SK-N-SH (cell line): ENCODE data around the gene MICAL1. TPM values are rescaled to one million over a fixed set of nuclear protein-coding genes. Genes with fewer than 3 reads are reported as not detected.

Experiments
- CTCF ChIA-PET: fragments of 300-600, 350-600 bp; formaldehyde crosslinking; extraction: SDS; loops from one replicate; lab custom pipeline; 2021; lab: Yijun Ruan, JAX
- POLR2A ChIA-PET: fragments of 350-600 bp; sonication (Branson Sonifier 250); formaldehyde crosslinking; extraction: SDS; loops from one replicate; lab custom pipeline; 2020; ENCODE audit warnings: antibody characterized with exemption, inconsistent platforms; lab: Yijun Ruan, JAX
- DNase-seq: peaks from one replicate; pipeline ENCODE4 v3.0.0; 2012
- H2AFZ ChIP-seq: fragments of 200-600 bp; sonication (generic); 2 replicates; pipeline ENCODE4 v1.8.1; 2016; ENCODE audit warnings: antibody characterized with exemption, mild to moderate bottlenecking, low read depth
- H3F3A ChIP-seq: fragments of 200-600 bp; sonication (generic); replicated peaks from 2 replicates; pipeline ENCODE3; 2016; ENCODE audit warnings: antibody characterized with exemption, mild to moderate bottlenecking; ENCODE audit not compliant: insufficient read depth
- H3K27ac ChIP-seq, 2 experiments: fragments of 200-500 bp in 1 of 2; fragments of 200-600 bp in 1 of 2; sonication (Bioruptor generic) in 1 of 2; sonication (generic), shearing (Covaris generic) in 1 of 2; 2 replicates each; pipeline versions ENCODE4 v1.5.1 to v1.6.1; 2014 to 2016; ENCODE audit warnings: low read depth in 2 of 2, inconsistent platforms in 1 of 2, low read length in 1 of 2, mild to moderate bottlenecking in 1 of 2, mixed read lengths in 1 of 2
- H3K27me3 ChIP-seq: fragments of 200-600 bp; sonication (generic), shearing (Covaris generic); 2 replicates; pipeline ENCODE4 v1.6.1; 2016; ENCODE audit warnings: mixed run types; ENCODE audit not compliant: insufficient read depth
- H3K36me3 ChIP-seq, 2 experiments: fragments of 200-500 bp in 1 of 2; fragments of 200-600 bp in 1 of 2; sonication (Bioruptor generic) in 1 of 2; sonication (generic) in 1 of 2; replicated peaks in 1 of 2; 2 replicates each; pipeline versions ENCODE3 to v1.5.1; 2014 to 2016; ENCODE audit warnings: low read length in 1 of 2, mild to moderate bottlenecking in 1 of 2; ENCODE audit not compliant: insufficient read depth in 2 of 2, control insufficient read depth in 1 of 2
- H3K4me1 ChIP-seq, 2 experiments: fragments of 200-500 bp in 1 of 2; fragments of 200-600 bp in 1 of 2; sonication (Bioruptor generic) in 1 of 2; sonication (generic), shearing (Covaris generic) in 1 of 2; 2 replicates each; pipeline versions ENCODE4 v1.5.1 to v1.6.1; 2014 to 2016; ENCODE audit warnings: low read depth in 1 of 2, low read length in 1 of 2, mixed run types in 1 of 2; ENCODE audit not compliant: insufficient read depth in 2 of 2, control insufficient read depth in 1 of 2
- H3K4me2 ChIP-seq: fragments of 200-600 bp; sonication (generic), shearing (Covaris generic); 2 replicates; pipeline ENCODE4 v1.6.1; 2017; ENCODE audit warnings: mixed run types
- H3K4me3 ChIP-seq, 2 experiments: fragments of 200-500 bp in 1 of 2; fragments of 200-600 bp in 1 of 2; sonication (Bioruptor generic) in 1 of 2; sonication (generic), shearing (Covaris generic) in 1 of 2; 2 replicates each; pipeline versions ENCODE4 v1.5.1 to v1.8.1; 2014 to 2016; ENCODE audit warnings: low read depth in 2 of 2, inconsistent platforms in 1 of 2, low read length in 1 of 2, mild to moderate bottlenecking in 1 of 2, mixed read lengths in 1 of 2, moderate library complexity in 1 of 2
- H3K79me2 ChIP-seq: fragments of 200-600 bp; sonication (generic); 2 replicates; pipeline ENCODE4 v1.8.1; 2017; ENCODE audit warnings: mild to moderate bottlenecking; ENCODE audit not compliant: insufficient read depth
- H3K9ac ChIP-seq: fragments of 200-600 bp; sonication (generic); 2 replicates; pipeline ENCODE4 v1.6.1; 2017; ENCODE audit warnings: mixed run types
- H3K9me2 ChIP-seq: fragments of 200-600 bp; sonication (generic); 2 replicates; pipeline ENCODE4 v1.6.1; 2017; ENCODE audit warnings: mixed run types
- H3K9me3 ChIP-seq: fragments of 200-600 bp; sonication (generic); 2 replicates; pipeline ENCODE4 v1.6.1; 2017; ENCODE audit warnings: mixed run types, mild to moderate bottlenecking, moderate library complexity
- H4K20me1 ChIP-seq: fragments of 200-600 bp; sonication (generic); 2 replicates; pipeline ENCODE4 v1.6.1; 2017; ENCODE audit warnings: mild to moderate bottlenecking, mixed run types; ENCODE audit not compliant: insufficient read depth
- CTCF ChIP-seq: fragments of 200-600 bp; sonication (generic); IDR thresholded peaks from 2 replicates; pipeline ENCODE4 v1.6.1; 2017; ENCODE audit warnings: antibody characterized with exemption, mild to moderate bottlenecking, moderate library complexity
- ELF1 ChIP-seq: IDR thresholded peaks from 2 replicates; pipeline ENCODE4 v1.4.0; 2012
- FOSL2 ChIP-seq: IDR thresholded peaks from 2 replicates; pipeline ENCODE4 v1.4.0; 2012; ENCODE audit warnings: low read depth, mild to moderate bottlenecking, moderate library complexity, borderline replicate concordance
- FOXM1 ChIP-seq: IDR thresholded peaks from 2 replicates; pipeline ENCODE4 v1.4.0; 2012; ENCODE audit warnings: low read depth, mild to moderate bottlenecking
- GABPA ChIP-seq: IDR thresholded peaks from 2 replicates; pipeline ENCODE4 v1.4.0; 2012; ENCODE audit warnings: low read depth, mild to moderate bottlenecking
- GATA2 ChIP-seq: sonication (generic); formaldehyde crosslinking; IDR thresholded peaks from 2 replicates; pipeline ENCODE4 v1.5.0; 2020; ENCODE audit warnings: mild to moderate bottlenecking, missing genetic modification reagents
- JUND ChIP-seq: IDR thresholded peaks from 2 replicates; pipeline ENCODE4 v1.4.0; 2012
- MAX ChIP-seq: IDR thresholded peaks from 2 replicates; pipeline ENCODE4 v1.4.0; 2012; ENCODE audit warnings: low read depth
- NRF1 ChIP-seq: IDR thresholded peaks from 2 replicates; pipeline ENCODE4 v1.6.1; 2012; ENCODE audit warnings: low read depth, mild to moderate bottlenecking, low read length
- PBX3 ChIP-seq: IDR thresholded peaks from 2 replicates; pipeline ENCODE4; 2012
- POLR2AphosphoS5 ChIP-seq: IDR thresholded peaks from 2 replicates; pipeline ENCODE4 v1.6.1; 2012; ENCODE audit warnings: low read depth, low read length
- RAD21 ChIP-seq: IDR thresholded peaks from 2 replicates; pipeline ENCODE4 v1.6.1; 2012; ENCODE audit warnings: mild to moderate bottlenecking, low read length
- RCOR1 ChIP-seq: fragments of 150-350 bp; IDR thresholded peaks from 2 replicates; pipeline ENCODE4 v1.6.1; 2017; ENCODE audit warnings: antibody characterized with exemption, low read length
- TAF1 ChIP-seq: IDR thresholded peaks from 2 replicates; pipeline ENCODE4 v1.6.1; 2012; ENCODE audit warnings: low read depth, mild to moderate bottlenecking, low read length, moderate library complexity, borderline replicate concordance
- TEAD4 ChIP-seq: IDR thresholded peaks from 2 replicates; pipeline ENCODE4 v1.4.0; 2012; ENCODE audit warnings: mild to moderate bottlenecking, borderline replicate concordance; ENCODE audit not compliant: insufficient read depth
- USF1 ChIP-seq: IDR thresholded peaks from 2 replicates; pipeline ENCODE4 v1.4.0; 2012; ENCODE audit warnings: low read depth, borderline replicate concordance
- USF2 ChIP-seq: fragments of 150-350 bp; IDR thresholded peaks from 2 replicates; pipeline ENCODE4 v1.6.1; 2017; ENCODE audit warnings: antibody characterized with exemption, low read length, low read depth, borderline replicate concordance
- ZBTB33 ChIP-seq: IDR thresholded peaks from 2 replicates; pipeline ENCODE4 v1.4.0; 2012; ENCODE audit warnings: low read depth, borderline replicate concordance
- WGBS: methylation state at CpG from one replicate; pipeline ENCODE4 v1.1.6; 2017; ENCODE audit warnings: low lambda C conversion rate; 5-methylcytosine and 5-hydroxymethylcytosine counted together
- polyA plus RNA-seq, 3 experiments: library from polyadenylated mRNA; depleted of rRNA; stranded (reverse); fragments of >200 nt; gene quantifications; 2 replicates each; pipeline ENCODE4 v1.2.3, GENCODE V29; 2012

The MICAL1 gene
- polyA plus RNA-seq, 1 of the 3 experiments (the other 2 are of a cell fraction) = 45.6 TPM

GRCh38 chr6:109483735-109484057 is 28.1 kb upstream of the MICAL1 start:
- CTCF ChIA-PET = interaction anchor here (1.5 kb wide), 1 partner anchor 13 kb away, joined by 3 read pairs; no protein-coding TSS in a partner anchor
- POLR2A ChIA-PET = no interaction called here
- H3K4me2 ChIP-seq = peak overlapping the region; percentile 60
- peaks cover 39% of the 10 kb centered on the region for H3K79me2 ChIP-seq
- 5% methylated on average over 6 of the region's 6 CpGs for WGBS
- H2AFZ ChIP-seq = peak overlapping the region; percentile 89; the same call in 1 of the 2 replicates
- no peaks in the 10 kb centered on the region for H3K9me2 ChIP-seq
- peaks cover 15 to 20% of the 10 kb centered on the region in 2 experiments for H3K36me3 ChIP-seq
- no peak for TF ChIP-seq JUND
- no peak for TF ChIP-seq FOXM1
- no peak for TF ChIP-seq CTCF
- TF ChIP-seq, all 33 proteins: peak for 0
- Histone ChIP-seq H3K27me3 (no peaks in the 10 kb centered on the region), H3K27ac (no peak overlapping the region), H3K4me1 (peaks cover 11 to 12% of the 10 kb centered on the region in 2 experiments; a peak in 3 of 4 replicates), H3K9me3 (no peaks in the 10 kb centered on the region), H4K20me1 (no peaks in the 10 kb centered on the region), H3K4me3 (peak overlapping the region; percentile 39 to 61; a peak in 3 of 4 replicates), H3K9ac (no peak overlapping the region; the same call in 1 of the 2 replicates), H3F3A (peaks cover 4% of the 10 kb centered on the region)
- no peak for DNase-seq

GRCh38 chr6:109482905-109483734 is 27.5 kb upstream of the MICAL1 start, which contains the start of gene ZBTB24:
TSS of gene ZBTB24 (minus strand) at chr6:109483219. CDS start at chr6:109482026, 1,193 bp downstream.
- H3F3A ChIP-seq = peaks cover 4% of the 10 kb centered on the region
- H3K27me3 ChIP-seq = no peaks in the 10 kb centered on the region
- peak; percentile 98 for DNase-seq
- peak within 1 kb of the TSS; percentile 11 to 39; a peak in 1 of 4 replicates for H3K27ac ChIP-seq
- H3K4me1 ChIP-seq = peaks cover 11 to 12% of the 10 kb centered on the region in 2 experiments; a peak in 3 of 4 replicates
- H2AFZ ChIP-seq = peak within 1 kb of the TSS; percentile 89
- POLR2A ChIA-PET = interaction anchor here (1.2 kb wide), 1 partner anchor 27 kb away, joined by 6 read pairs; the partner anchor contains the start of gene MICAL1
- H3K4me2 ChIP-seq = peak within 1 kb of the TSS; percentile 76
- CTCF ChIA-PET = interaction anchor here (1.3 to 1.7 kb wide), 4 partner anchors 12 to 101 kb away, joined by 3 to 5 read pairs (median 4); partner anchors contain the start of genes CD164, MICAL1, PPIL6 and SMPD2
- peaks cover 45% of the 10 kb centered on the region for H3K79me2 ChIP-seq
- H4K20me1 ChIP-seq = no peaks in the 10 kb centered on the region
- H3K4me3 ChIP-seq = peak within 1 kb of the TSS; percentile 69 to 75
- H3K9me2 ChIP-seq = no peaks in the 10 kb centered on the region
- H3K36me3 ChIP-seq = peaks cover 15 to 23% of the 10 kb centered on the region in 2 experiments
- H3K9me3 ChIP-seq = no peaks in the 10 kb centered on the region
- 3% methylated on average over 14 of the region's 97 CpGs for WGBS
- H3K9ac ChIP-seq = peak within 1 kb of the TSS; percentile 74
- no peak for TF ChIP-seq FOSL2
- peak; percentile 73 for TF ChIP-seq NRF1
- TF ChIP-seq POLR2AphosphoS5 = peak; percentile 38; the same call in 1 of the 2 replicates
- peak; percentile 53; the same call in 1 of the 2 replicates for TF ChIP-seq USF2
- 0 out of 2 replicates have a peak, but pooled peaks have one; percentile 9 for TF ChIP-seq RCOR1
- no peak for TF ChIP-seq GATA2 (CRISPR knock-in tag)
- peak; percentile 95 for TF ChIP-seq ELF1
- TF ChIP-seq PBX3 = no peak
- TF ChIP-seq GABPA = no peak
- no peak for TF ChIP-seq TEAD4
- peak; percentile 92 for TF ChIP-seq MAX
- peak; percentile 71 for TF ChIP-seq TAF1
- TF ChIP-seq ZBTB33 = no peak
- no peak for TF ChIP-seq RAD21
- TF ChIP-seq USF1 = peak; percentile 91
